Measurements from ENCODE around the gene TTYH3.
"Not testable (repeated sequence)": the region's sequence is repeated elsewhere in the genome, so short reads cannot be mapped to it uniquely, and the experiment has no call there.

TTYH3 gene

DNA sequence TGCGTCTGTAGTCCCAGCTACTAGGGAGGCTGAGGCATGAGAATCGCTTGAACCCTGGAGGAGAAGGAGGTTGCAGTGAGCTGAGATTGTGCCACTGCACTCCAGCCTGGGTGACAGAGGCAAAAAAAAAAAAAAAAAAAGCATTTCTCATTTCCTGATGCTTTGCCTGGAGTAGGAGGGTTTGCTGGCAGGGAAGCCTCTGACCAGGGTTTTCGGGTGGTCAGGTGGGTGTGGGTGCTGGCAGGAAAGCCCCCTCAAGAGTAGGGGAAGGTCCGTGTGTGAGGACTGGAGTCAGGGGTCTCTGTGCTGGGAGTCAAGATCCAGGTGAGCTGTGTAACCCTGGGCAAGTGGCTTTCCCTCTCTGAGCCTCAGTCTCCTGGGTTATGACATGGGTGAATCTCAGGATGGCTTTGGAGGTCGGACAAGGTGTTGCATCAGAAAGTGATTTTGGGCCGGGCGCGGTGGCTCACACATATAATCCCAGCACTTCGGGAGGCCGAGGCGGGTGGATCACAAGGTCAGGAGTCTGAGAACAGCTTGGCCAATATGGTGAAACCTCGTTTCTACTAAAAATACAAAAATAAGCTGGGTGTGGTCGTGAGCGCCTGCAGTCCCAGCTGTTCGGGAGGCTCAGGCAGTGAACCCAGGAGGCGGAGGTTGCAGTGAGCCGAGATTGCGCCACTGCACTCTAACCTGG lies 59.4 kb downstream of the TTYH3 start:
- FAIRE-seq = no peak

DNA sequence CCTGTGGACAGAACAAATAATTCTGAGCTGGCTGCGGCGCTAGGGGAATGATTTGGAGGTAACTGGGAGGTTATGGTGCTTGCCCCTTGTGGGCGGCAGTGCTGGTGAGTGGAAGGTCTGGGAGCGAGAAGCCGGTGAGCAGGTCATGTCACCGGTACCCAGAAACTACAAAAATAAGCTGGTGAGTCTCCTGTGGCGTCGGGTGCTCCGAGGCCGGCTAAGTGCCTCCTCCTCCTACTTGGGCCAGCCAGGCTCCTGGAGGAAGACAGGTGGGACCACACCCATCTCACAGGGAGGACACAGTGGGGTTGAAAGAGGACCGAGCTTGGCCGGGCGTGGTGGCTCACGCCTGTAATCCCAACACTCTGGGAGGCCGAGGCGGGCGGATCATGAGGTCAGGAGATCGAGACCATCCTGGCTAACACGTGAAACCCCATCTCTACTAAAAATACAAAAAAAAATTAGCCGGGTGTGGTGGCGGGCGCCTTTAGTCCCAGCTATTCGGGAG lies 60.2 kb downstream of the TTYH3 start:
- FAIRE-seq = not testable (repeated sequence)

DNA sequence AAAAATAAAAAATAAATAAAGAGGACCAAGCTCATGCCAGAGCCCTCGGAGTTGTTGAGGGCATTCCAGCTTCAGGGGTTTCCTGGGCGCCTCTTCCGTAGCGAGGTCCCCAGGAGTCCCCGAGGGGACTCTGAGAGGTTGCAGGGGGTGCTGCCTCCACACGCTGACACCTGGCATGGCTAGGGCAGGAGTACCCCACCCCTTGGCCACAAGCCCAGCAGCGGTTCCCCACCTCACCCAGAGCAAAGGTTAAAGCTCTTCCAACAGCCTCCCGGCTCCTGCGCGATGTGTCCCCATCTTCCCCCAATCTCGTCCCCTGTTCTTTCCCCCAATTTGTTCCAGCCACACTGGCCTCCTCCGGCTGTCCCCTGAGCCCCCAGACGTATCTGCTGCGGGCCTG lies 60.8 kb downstream of the TTYH3 start:
- FAIRE-seq = no peak

DNA sequence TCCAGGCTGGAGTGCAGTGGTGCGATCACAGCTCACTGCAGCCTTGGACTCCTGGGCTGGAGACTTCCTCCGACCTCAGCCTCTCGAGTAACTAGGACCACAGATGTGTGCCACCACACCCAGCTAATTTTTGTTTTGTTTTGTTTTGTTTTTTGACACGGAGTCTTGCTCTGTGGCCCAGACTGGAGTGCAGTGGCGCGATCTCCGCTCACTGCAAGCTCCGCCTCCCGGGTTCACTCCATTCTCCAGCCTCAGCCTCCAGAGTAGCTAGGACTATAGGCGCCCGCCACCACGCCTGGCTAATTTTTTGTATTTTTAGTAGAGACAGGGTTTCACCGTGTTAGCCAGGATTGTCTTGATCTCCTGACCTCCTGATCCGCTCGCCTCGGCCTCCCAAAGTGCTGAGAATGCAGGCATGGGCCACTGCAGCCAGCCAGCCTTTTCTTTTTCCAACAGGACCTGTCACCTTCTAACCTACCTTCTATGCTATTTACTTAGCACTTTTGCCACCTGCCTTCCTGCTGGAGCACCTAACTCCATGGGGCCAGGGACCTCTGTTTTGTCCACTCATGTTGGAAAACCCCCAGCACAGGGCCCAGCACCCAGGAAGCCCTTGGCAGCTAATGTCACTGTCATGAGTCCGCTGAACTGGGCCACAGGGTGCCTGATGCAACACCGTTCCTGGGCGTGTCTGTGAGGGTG lies 61.8 kb downstream of the TTYH3 start:
- not testable (repeated sequence) for FAIRE-seq

DNA sequence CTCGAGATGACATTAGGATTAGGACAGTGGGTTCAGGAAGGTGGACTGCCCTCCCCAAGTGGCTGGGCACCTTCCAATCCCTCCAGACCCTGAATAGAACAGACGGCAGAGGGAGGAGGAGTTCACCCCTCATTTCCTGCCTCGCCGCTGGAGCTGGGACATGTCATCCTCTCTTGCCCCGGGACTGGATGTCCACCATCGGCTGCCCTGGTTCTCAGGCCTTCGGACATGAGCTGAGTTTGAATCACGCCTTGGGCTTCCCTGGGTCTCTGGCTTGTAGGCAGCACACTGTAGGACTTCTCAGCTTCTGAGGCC lies 62.3 kb downstream of the TTYH3 start:
- not testable (repeated sequence) for FAIRE-seq

DNA sequence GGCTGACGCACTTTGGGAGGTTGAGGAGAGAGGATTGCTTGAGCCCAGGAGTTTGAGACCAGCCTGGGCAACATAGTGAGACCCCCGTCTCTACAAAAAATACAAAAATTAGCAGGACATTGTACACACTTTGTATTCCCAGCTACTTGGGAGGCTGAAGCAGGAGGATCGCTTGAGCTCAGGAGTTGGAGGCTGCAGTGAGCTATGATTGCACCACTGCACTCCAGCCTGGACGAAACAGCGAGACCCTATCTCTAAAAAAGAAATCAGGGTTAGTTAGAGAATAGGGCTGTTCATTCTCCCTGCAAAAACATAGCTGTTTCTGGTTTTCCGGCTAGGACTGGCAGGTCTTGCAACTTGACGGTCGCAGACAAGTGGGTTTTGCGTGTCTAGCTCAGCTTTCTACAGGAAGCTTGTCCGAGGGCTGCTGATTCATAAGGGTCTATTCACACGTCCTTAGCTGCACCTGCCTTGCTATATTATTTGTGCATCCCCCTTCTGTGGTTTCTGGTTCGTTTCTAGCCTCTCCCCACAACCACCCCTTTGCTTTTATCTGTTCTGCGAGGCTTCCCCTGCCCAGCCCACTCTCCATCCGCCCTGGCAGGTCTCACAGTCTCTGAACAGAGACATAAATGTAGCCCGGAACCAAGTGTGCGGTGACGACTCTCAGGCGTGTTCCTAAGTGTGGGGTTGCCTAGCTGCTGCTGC lies 66.9 kb downstream of the TTYH3 start:
- no peak for FAIRE-seq

DNA sequence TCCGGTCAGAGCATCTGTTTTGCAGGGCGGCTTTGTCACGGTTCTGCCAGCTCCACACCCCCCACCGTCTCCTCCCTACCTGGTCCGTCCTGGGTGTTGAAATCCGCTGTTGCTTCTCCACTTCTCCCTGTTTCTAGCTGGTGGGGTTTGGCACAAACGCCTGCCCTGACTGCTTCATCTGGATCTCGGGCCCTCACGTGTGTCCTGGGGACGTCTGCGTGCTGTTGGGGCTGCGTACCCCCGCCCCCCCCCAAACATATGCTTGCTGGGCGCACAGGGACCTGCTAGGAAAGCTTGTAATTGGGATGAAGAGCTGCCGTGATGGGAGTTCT lies 67.5 kb downstream of the TTYH3 start:
- FAIRE-seq = no peak

DNA sequence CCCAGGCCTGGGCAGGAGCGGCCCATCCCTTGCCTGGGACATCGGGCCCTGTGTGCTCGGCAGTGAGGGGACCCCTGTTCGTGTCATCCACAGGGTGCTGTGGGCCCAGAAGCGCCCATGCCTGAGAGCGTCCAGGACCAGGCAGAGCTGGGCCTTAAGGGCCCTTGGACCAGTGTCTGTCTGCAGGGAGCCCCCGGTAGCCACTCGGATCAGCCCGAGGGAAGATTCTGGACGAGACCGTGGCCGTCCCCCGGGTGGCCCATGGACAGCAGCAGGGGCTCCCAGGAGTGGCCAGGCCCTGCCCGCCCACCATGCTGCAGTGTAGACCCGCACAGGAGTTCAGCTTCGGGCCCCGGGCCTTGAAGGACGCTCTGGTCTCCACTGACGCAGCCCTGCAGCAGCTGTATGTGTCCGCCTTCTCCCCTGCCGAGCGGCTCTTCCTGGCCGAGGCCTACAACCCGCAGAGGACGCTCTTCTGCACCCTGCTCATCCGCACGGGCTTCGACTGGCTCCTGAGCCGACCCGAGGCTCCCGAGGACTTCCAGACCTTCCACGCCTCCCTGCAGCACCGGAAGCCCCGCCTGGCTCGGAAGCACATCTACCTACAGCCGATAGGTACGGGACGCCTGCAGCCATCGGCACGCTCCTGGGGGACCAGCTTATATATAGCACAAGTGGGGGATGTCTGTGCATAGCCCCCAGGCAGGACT lies 68.5 kb downstream of the TTYH3 start:
- FAIRE-seq = no peak

DNA sequence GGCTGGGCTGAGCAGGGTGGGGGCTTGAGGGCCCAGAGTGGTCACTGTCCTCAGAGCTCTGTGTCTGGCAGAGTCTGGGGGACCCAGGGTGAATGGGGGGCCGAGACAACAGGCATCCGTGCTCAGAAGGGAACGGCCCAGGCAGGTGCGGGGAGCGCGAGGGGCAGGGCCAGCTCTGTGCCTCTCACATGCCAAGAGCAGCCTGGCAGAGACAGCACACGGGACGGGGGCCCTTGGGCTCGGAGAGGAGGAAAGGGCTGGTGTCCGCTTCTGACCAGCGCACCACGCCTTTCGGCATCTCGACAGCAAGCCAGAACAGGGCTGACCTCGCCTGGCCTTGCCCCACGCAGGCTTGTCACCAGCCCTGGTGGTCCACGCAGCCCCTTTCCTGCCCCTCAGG lies 69.6 kb downstream of the TTYH3 start:
- FAIRE-seq = no peak

DNA sequence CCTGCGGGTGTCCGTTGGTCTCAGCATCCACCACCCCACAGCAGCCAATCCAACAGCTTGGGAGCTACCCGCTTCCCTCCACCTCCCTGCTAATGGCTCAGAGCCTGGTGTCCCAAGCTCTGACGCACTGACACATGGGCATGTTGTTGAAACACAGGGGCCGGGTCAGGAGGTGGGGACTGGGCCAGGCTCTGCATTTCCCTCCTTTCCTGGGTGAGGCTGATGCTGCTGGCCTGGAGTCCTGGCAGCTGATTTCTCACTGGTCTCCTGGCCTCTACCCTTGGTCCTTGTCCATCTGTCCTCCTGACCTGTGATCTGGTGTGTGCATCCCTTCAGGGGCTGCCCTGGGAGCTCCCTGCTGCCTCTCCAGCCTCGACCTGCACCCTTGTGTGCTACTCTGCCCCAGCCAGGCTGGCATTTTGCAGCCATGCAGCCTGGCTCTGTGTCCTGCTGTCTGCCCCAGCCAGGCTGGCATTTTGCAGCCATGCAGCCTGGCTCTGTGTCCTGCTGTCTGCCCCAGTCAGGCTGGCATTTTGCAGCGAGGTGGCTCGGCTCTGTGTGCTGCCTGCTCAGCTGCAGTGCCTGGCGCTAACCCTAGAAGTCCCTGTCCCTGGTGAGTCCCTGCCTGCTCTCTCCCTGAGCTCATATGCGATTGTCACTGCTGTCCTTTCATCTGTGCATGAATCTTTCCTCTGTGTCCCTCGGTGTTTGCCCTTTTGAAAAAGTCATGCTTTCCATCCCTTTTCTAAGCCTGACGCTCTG lies 70.2 kb downstream of the TTYH3 start:
- FAIRE-seq = no peak

DNA sequence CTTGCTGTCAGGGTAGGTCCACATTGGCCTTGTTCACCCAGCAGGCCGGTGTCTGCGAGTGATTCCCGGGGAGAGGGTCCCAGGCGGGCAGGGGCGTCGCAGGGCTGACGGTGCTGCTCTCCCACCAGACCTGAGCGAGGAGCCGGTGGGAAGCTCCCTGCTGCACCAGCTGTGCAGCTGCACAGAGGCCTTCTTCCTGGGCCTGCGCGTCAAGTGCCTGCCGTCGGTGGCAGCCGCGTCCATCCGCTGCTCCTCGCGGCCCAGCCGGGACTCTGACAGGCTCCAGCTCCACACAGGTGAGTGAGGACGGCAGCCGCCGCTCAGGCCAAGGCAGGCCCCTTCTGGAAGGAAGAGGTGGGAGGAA lies 70.8 kb downstream of the TTYH3 start:
- FAIRE-seq = no peak

DNA sequence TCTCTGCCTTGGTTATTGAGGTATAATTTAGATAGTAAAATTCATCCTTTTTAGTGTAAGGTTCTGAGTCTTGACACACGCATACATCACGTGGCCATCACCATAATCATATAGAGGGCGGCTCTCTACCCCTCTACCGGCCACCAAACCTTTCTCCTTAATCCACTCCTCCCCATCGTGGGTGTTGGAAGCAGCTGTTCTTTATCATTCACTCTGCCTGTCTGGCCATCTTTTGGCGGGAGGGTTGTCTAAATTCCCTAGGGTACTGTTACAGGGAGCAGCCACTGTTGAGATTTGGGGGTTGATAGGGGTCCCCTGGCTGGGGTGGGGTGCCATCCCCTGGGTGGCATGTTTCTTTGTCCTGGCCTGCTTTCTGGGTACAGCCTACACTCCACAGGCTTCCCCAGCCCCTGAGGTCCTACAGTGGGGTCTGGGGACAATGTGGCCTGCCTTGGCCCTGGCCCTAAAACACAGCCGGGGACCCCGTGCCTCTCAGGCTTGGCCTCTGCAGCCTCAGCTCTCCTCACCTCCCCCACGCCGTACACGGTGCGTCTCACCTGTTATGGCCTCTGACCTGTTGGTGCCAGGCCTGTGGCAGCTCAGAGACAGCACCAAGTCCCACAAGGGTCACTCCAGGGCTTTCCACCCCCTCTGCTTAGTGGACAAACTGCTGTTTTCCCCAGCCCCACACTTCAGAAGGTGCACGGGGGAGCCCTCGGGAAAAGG lies 73.7 kb downstream of the TTYH3 start:
- no peak for FAIRE-seq

DNA sequence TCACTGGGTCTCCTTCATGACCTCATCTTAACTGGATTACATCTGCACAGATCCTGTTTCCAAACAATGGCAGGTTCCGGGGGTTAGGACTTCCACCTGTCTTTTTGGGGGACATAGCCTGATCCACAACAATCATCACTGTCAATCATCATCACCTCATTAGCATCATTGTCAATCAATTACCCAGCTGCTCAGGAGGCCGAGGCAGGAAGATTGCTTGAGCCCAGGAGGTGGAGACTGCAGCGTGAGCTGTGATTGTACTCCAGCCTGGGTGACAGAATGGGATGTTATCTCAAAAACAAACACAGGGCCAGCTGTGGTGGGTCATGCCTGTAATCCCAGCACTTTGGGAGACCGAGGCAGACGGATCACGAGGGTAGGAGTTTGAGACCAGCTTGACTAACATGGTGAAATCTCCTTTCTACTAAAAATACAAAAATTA lies 74.9 kb downstream of the TTYH3 start:
- FAIRE-seq = no peak

DNA sequence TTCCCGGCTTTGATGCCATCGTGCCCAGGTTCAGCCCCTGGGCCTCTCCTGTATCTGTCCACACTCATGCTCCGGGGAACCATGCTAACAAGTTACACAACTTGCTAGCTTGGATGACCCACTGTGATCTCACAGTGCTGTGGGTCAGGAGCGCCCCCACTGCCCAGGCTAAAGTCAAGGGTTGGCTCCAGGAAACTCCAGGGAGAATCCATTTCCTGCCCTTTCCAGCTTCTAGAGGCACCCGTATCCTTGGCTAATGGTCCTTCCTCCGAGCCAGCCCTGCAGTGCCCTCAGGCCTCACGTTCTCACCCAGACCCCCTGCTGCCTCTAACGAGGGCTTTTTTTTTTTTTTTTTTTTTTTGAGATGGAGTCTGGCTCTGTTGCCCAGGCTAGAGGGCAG lies 75.7 kb downstream of the TTYH3 start:
- no peak for FAIRE-seq

DNA sequence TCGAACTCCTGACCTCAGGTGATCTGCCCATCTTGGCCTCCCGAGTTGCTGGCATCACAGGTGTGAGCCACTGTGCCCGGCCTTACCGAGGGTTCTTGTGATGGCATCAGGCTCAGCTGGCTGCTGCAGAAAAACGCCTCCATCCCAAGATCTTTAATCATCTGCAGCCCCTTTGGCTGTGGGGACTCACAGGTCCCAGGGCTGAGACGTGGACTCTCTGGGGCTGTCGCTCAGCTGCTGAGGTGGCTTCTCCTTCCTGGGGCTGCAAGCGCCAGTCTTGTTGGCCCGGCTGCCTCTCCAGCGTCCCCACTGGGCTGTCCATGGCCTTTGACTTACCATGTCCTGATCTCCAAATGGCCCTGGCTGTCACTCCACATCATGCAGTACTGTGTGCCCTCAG lies 76.3 kb downstream of the TTYH3 start:
- no peak for FAIRE-seq

DNA sequence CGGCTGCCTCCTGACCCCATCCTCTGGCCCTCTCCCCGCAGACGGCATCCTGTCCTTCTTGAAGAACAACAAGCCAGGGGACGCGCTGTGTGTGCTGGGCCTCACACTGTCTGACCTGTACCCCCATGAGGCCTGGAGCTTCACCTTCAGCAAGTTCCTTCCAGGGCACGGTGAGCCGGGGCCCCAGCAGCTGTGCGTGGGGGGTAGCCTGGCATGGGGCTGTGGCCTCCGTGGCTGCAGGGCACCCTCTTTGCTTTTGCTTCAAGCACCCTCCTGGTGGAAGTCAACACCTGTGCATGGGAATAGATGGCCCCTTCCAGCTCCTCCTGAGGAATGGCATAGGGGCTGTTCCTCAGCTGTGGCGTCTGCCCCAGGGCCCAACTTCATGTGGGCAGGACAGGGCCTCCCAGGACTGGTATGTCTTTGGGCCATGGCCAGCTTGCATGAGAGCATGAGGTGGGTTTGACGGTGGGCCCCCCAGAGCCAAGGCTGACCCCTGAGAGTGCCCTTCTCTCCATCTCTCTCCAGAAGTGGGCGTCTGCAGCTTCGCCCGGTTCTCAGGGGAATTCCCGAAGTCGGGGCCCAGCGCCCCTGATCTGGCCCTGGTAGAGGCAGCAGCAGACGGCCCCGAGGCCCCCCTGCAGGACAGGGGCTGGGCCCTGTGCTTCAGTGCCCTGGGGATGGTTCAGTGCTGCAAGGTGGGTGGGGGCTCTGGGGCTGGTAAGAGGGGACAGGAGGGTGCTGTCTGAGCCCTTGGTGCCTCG lies 76.9 kb downstream of the TTYH3 start:
- FAIRE-seq = no peak

DNA sequence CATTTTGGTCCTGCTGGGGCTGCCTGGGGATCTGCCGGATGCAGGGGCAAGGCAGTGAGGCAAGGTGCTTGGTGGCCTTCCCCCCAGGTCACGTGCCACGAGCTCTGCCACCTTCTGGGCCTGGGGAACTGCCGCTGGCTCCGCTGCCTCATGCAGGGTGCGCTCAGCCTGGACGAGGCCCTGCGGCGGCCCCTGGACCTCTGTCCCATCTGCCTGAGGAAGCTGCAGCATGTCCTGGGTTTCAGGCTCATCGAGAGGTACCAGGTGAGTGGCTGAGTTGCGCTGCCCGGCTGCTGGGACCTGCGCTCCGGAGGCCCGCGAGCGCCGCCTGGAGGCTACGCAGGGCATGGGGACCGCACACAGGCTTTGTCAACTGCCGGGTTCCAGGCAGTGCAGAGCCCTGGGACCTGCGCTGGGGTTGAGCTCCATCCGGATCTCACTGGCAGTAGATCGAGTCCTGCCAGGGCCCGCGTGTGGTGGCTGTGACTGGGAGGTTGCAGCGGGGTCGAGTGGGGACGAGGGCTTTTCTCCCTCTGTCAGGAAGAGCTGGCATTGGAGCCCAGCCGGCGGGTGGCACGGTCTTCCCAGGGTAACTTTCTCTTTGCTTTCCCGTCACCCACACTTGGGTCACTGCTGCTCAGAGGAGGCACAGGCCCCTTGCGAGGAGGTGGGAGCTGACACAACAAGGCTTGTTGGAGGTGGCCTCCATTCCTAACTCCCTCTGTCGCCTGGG lies 77.9 kb downstream of the TTYH3 start:
- no peak for FAIRE-seq

DNA sequence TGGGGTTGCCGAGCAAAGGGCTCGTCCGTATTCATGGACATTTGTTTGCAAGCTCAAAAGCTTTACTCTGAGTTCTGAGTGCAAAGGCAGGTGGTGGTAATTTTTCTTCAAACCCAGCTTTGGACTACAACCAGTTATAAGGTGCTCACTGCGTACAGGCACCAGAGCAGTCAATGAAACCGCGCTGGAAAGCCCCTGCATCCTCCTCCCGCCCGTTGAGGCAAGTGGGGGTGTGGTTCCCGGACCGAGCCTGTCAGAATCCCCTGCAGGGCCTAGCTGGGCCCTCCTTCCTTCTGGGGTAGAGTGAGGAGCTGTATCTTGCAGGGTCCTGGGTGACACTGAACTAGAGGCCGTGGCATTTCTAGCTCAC lies 78.5 kb downstream of the TTYH3 start:
- no peak for FAIRE-seq

DNA sequence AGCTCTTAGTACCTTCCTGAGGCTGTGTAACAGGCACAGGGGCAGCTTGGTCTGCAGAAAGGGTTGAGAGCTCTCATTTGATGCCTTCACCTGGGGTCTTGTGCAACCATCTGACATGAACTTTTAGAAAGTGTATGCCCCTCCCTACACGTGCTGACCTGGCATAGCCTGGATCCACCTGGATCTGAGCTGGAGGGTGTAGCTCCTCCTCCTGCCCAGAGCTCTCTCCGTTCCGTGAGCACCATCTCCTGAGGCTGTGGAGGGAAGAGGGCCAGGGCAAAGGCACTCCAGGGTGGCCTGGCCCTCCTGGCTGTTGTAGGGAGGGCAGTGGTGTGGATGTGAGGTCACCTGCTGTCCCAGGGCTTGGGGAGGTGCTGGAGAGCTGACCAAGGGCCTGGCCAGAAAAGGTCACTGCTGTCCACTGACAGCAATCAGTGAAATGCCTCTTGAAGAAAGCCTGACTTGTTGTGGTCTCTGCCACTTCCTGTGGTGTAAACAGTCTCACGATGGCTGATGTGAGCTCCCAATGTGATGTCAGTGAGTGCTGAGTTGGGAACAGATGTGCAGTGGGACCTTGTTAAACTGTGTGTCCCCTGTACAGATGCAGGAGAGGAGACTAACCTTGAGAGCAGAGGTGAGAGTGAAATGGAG lies 79.2 kb downstream of the TTYH3 start:
- FAIRE-seq = no peak

All from A204.1 (cell line).